Activated CD4-positive, CD25-positive, alpha-beta regulatory T cell treated with anti-CD3 and anti-CD28 coated beads, Interleukin-2, amount 50 U/mL, for 24 hours (primary cell): Measurements from ENCODE around the gene RPL35.

Experiments used
- ATAC-seq, 2 donors: fragments of 150-1000 bp; cut with Tn5 transposase; one replicate each; pipeline ENCODE4 v1.10.0; 2021; ENCODE audit warnings: mild to moderate bottlenecking in 1 of 2, moderate library complexity in 1 of 2

RPL35 gene

GRCh38 chr9:124861342-124862229 is at the start of gene RPL35, which contains the start of gene ARPC5L:
Gene RPL35 (minus strand): TSS chr9:124861957. CDS start chr9:124861912, 45 bp downstream.
Gene ARPC5L (plus strand): TSS chr9:124862130. CDS start chr9:124869291, 7,161 bp downstream.
- ATAC-seq: peak; percentile 94 to 96

GRCh38 chr9:124908098-124908497 is 46.3 kb upstream of the RPL35 start:
- ATAC-seq: no peak

- no peak for ATAC-seq
Observed at GRCh38 chr9:124906966-124907365, 45.2 kb upstream of the RPL35 start.

- ATAC-seq: no peak
Observed at GRCh38 chr9:124899845-124900244, 38.1 kb upstream of the RPL35 start.

- no peak for ATAC-seq
Observed at GRCh38 chr9:124897570-124898460, 36.1 kb upstream of the RPL35 start.

GRCh38 chr9:124894741-124895170 is 33.0 kb upstream of the RPL35 start:
- ATAC-seq: peak; percentile 69 to 78

- ATAC-seq: no peak
Observed at GRCh38 chr9:124894035-124894740, 32.4 kb upstream of the RPL35 start.

GRCh38 chr9:124890179-124890578 is 28.4 kb upstream of the RPL35 start:
- ATAC-seq: no peak

- no peak for ATAC-seq
Observed at GRCh38 chr9:124889006-124889405, 27.2 kb upstream of the RPL35 start.

- no peak for ATAC-seq
Observed at GRCh38 chr9:124887832-124888231, 26.1 kb upstream of the RPL35 start.

GRCh38 chr9:124886866-124887492 is 25.2 kb upstream of the RPL35 start:
- peak in 1 of 2 donors; percentile 5 for ATAC-seq

GRCh38 chr9:124886461-124886860 is 24.7 kb upstream of the RPL35 start:
- no peak for ATAC-seq

- ATAC-seq: no peak
Observed at GRCh38 chr9:124885551-124885950, 23.8 kb upstream of the RPL35 start.

GRCh38 chr9:124884376-124884775 is 22.6 kb upstream of the RPL35 start:
- ATAC-seq: no peak

- no peak for ATAC-seq
Observed at GRCh38 chr9:124882231-124882630, 20.5 kb upstream of the RPL35 start.

GRCh38 chr9:124881138-124881743 is 19.5 kb upstream of the RPL35 start:
- no peak for ATAC-seq

- ATAC-seq: no peak
Observed at GRCh38 chr9:124880501-124880900, 18.7 kb upstream of the RPL35 start.

- no peak for ATAC-seq
Observed at GRCh38 chr9:124879226-124879625, 17.5 kb upstream of the RPL35 start.

GRCh38 chr9:124878518-124878917 is 16.8 kb upstream of the RPL35 start:
- no peak for ATAC-seq

- no peak for ATAC-seq
Observed at GRCh38 chr9:124878021-124878420, 16.3 kb upstream of the RPL35 start.

- no peak for ATAC-seq
Observed at GRCh38 chr9:124877021-124877782, 15.4 kb upstream of the RPL35 start.
